Activated gamma-delta T cell treated with Interleukin-2 at 50 U/mL for 16 hours (primary cell): ENCODE measurements around the gene ADCY4.
A peak's percentile ranks its signal among the peaks of the same experiment; 100 is the strongest.

Experiments used
- DNase-seq: peaks from one replicate; pipeline ENCODE4 v3.0.0-alpha.2; 2020

Gene ADCY4

DNA sequence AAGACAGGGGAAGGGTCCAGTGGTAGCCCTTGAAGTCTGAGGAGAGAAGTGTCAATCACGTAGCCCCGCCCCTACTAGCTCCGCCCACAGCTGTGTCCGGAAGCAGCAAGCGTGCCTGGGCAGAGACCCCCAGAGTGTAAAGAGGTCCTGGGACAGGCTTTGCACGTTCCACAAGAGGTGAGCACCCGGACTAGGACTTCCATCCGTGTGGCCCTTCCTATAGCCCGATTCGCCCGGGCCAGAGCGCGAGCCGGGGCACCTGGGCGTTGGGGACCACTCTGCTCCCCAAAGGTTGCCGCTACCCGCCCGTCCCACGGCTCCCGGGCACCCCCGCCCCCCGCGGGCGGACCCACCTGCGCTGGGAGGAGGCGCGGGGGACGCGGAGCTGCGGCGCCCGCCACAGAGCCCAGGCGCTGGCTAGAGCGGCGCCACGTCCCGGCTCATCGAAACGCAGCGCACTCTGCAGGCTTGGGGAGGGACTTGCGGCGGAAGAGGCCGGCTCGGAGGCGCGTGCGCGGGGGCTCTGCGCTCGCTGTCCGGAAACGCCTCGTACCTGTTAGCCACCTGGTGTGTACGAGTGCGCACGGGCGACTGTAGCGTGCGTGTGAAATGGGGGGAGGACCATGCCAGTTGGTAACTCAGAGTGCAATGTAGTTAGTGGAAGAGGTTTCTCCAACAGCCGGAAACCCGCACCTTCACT lies 63.6 kb downstream of the ADCY4 start, which contains the start of gene RABGGTA:
Gene RABGGTA, minus strand, starts transcription at position 464 of the 700 bp plus-strand sequence. CDS start 482 bp downstream, outside the sequence.
- DNase-seq, result peak; percentile 90

DNA sequence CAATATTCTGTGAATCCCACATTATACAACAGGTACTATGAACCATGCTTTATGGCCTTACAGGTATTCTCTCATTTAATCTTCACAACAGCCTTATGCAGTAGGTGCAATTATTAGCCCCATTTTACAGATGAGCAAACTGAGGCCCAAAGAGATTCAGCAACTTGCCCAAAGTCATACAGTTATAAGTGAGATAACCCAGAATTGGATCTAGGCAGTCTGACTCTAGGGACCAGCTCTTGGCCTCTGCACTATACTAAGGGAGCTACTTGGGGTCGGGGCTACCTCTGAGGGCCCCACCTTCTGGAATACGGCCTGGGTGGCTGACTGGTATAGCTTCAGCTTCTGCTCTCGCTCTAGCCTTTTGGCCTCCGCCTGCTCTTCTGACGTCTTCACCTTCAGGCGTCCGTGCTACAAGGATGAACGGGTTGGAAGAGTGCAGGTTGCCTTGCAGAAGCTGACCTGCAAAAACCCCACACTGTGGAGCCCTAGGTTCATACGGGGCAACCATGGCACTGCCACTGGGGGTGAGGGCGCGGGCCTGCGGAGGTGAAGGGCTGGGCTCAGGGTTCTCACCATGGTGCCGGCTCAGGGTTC lies 64.2 kb downstream of the ADCY4 start:
- no peak for DNase-seq

DNA sequence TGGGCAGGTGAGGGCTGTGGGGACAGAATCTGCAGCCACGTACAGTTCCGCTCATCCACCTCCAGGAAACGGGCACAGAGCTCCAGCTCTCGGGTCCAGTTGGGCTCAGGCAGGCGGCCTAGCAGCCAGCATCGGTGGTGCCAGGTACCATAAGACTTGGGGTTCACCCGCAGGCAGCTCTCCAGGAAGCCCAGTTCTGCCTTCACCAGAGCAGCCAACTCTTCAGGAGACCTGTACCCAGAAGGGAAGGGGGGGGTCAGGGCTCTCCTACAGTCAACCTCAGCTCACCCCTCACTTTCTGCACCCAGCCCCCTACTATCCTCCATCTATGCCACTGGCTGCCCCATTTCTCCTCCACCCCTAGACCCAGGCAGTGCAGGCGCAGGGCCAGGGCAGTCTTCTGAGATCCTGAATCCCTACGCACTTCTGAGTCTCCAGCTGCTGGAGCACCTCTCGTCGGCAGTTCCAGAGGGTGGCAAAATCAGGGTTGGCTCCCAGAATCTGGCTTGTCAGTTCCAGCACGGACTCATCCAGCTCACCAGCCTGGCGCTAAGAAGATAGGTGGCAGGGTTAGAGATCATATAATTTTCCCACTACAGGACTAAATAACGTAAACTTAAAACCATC lies 64.8 kb downstream of the ADCY4 start:
- no peak for DNase-seq

DNA sequence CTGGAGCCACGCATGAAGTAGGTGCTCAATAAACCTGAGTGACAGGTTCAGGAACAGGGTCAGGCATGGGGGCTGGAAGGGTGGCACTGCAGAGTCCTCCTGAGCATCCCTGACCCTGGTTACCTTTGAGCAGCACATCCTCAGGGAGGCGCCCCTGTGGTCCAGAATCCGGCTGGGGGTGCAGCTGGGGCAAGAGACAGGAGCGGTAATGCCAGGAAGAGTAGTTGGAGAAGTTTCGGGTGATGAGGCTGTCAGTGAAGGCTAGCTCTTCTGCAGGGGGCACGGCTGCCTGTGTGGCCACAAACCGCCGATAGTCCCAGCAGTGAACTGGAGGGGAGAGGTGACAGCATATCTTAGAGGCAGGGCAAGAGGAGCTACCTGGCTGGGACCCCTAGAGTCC lies 65.5 kb downstream of the ADCY4 start:
- DNase-seq, result no peak
